SU-DHL-6 (cell line): Measurements from ENCODE around the gene LSR.

Experiments used
- CTCF ChIP-seq: fragments of 200-600 bp; sonication (generic); IDR thresholded peaks from one replicate; pipeline ENCODE4 v1.5.1; 2017; ENCODE audit warnings: antibody characterized with exemption, mild to moderate bottlenecking, low read length, moderate library complexity; ENCODE audit not compliant: insufficient read depth, poor library complexity, severe bottlenecking
- EZH2phosphoT487 ChIP-seq: fragments of 200-600 bp; sonication (generic), shearing (Covaris generic); conservative IDR thresholded peaks from 2 replicates; pipeline ENCODE4 v1.6.1; 2018; ENCODE audit warnings: mild to moderate bottlenecking, antibody characterized with exemption, low read length, moderate library complexity, mixed read lengths

- no peak for TF ChIP-seq CTCF
- TF ChIP-seq EZH2phosphoT487 = no peak
Observed at GRCh38 chr19:35298561-35298972, 49.8 kb downstream of the LSR start.
